NCI-H526 (cell line): ENCODE measurements around the gene TNNI3K.

ENCODE experiments used
- DNase-seq, 2 experiments: peaks; one replicate each; lab custom pipeline; 2025; lab: John Stamatoyannopoulos, UW

The TNNI3K gene

GRCh38 chr1:74571891-74572290, 336.7 kb downstream of the TNNI3K start:
- DNase-seq, result no peak

- no peak for DNase-seq
These were observed 342.9 kb downstream of the TNNI3K start for GRCh38 chr1:74578101-74578500.

- no peak for DNase-seq
These were observed 344.2 kb downstream of the TNNI3K start for GRCh38 chr1:74579425-74579824.

GRCh38 chr1:74583397-74583796, 348.2 kb downstream of the TNNI3K start:
- no peak for DNase-seq

GRCh38 chr1:74584185-74584584, 349.0 kb downstream of the TNNI3K start:
- no peak for DNase-seq

- DNase-seq, result no peak
These were observed 351.2 kb downstream of the TNNI3K start for GRCh38 chr1:74586253-74586897.

GRCh38 chr1:74587888-74588287, 352.7 kb downstream of the TNNI3K start:
- DNase-seq, result no peak

- no peak for DNase-seq
These were observed 355.1 kb downstream of the TNNI3K start for GRCh38 chr1:74590288-74590687.

- DNase-seq, result no peak
These were observed 356.8 kb downstream of the TNNI3K start for GRCh38 chr1:74591949-74592348.

GRCh38 chr1:74592580-74593355, 357.6 kb downstream of the TNNI3K start:
- DNase-seq, result no peak
